Gastroesophageal sphincter (tissue), 3 donors: ENCODE results near the gene MMP14.

ENCODE experiments used
- CTCF ChIP-seq, 4 experiments: fragments of 200-600 bp in 2 of 4; fragments of 450-650 bp in 2 of 4; sonication (generic) in 1 of 4; IDR thresholded peaks; one replicate each; pipeline ENCODE4 v1.5.1; 2017 to 2019; ENCODE audit warnings: antibody characterized with exemption in 4 of 4, mild to moderate bottlenecking in 2 of 4, moderate library complexity in 2 of 4
- EP300 ChIP-seq: sonication (generic); formaldehyde crosslinking; IDR thresholded peaks from one replicate; pipeline ENCODE4 v1.6.1; 2017; ENCODE audit warnings: antibody characterized with exemption, mild to moderate bottlenecking
- POLR2A ChIP-seq, 2 donors: fragments of 450-650 bp; IDR thresholded peaks; one replicate each; pipeline ENCODE4 v1.6.1; 2017; ENCODE audit warnings: antibody characterized with exemption in 2 of 2, mild to moderate bottlenecking in 2 of 2, moderate library complexity in 1 of 2
- POLR2AphosphoS5 ChIP-seq: sonication (generic); formaldehyde crosslinking; IDR thresholded peaks from one replicate; pipeline ENCODE4 v1.6.1; 2017; ENCODE audit warnings: antibody characterized with exemption

DNA sequence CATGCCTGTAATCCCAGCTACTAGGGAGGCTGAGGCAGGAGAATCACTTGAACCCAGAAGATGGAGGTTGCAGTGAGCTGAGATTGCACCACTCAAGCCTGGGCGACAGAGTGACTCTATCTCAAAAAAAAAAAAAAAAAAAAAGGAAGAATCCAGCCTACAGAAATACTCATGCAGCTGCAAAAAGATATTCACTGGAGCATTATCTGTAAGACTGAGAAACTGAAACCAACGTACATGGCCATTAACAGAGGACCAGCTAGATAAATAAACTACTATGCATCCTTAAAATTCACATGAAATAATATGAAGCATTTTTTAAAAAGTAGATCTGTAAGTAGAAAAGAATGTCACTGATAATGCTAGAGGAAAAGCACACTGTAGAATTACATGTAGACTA lies 24.7 kb upstream of the MMP14 start:
- no peak for TF ChIP-seq CTCF (IDR thresholded peaks at IDR 0.05)
- no peak for TF ChIP-seq POLR2A (IDR thresholded peaks at IDR 0.05)
- no peak for TF ChIP-seq POLR2AphosphoS5
- TF ChIP-seq EP300: no peak
